ENCODE data around the gene SLC39A5.

GRCh38 chr12:56190695-56191155 is 39.1 kb upstream of the SLC39A5 start:
- TF ChIP-seq CTCF (IDR thresholded peaks at IDR 0.05; ENCODE audit: poor library complexity) (no peak), EZH2phosphoT487 (IDR thresholded peaks at IDR 0.05; ENCODE audit: low read depth, severe bottlenecking, unreplicated experiment) (no peak)
